ENCODE results near the gene RARRES1. TPM values are rescaled to one million over a fixed set of nuclear protein-coding genes. Genes with fewer than 3 reads are reported as not detected.

RARRES1 gene
- total and polyA plus RNA-seq, 2 experiments from 2014 or later = 1.2 to 1.7 TPM

DNA sequence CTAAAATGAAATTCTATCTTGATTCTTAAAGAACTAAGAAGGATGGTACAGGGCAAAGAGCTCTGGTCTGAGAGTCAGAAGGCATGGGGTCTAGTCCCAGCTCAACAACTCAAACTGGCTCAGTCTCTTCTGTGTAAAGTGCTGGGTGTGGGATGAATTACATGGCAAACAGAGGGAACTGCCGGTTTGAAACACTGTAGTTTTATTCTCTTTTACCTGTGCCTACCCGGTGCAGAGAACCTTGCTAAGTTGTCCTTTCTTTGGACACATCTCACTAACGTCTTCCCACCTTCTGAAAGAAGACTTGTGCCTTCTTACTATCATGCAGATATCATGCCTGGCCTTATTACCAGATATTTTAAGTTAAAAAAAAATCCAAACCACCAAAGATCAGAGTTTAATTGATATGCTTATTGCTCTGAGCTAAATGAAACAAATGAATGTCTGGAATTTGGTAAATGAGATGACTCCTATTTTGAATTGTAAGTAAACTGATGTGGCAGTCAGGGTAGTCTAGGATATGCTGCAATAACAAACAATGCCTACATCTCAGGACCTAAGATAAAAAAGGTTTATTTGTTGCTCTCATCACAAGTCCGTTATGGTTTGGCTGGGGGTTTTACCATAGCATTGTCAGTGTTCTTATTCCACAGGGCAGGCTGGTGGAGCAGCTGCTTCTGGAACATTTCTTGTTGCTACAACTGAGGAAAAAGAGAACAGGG lies 12.5 kb upstream of the RARRES1 start:
- in situ Hi-C loops (cut with MboI) = no loop called here
- no peak overlapping the region for H3K4me3 ChIP-seq
- DNase-seq = no peak
- TF ChIP-seq EZH2 (IDR thresholded peaks at IDR 0.05; ENCODE audit: insufficient read depth, poor library complexity, severe bottlenecking) = no peak
- TF ChIP-seq EZH2phosphoT487 (IDR thresholded peaks at IDR 0.05; ENCODE audit: insufficient read depth, low read depth) = no peak
- no peaks in the 10 kb centered on the region for H3K9me3 ChIP-seq (ENCODE audit: low read depth)
- no peak overlapping the region for H2AFZ ChIP-seq
- H3K9me2 ChIP-seq (ENCODE audit: insufficient read depth) = no peaks in the 10 kb centered on the region
- H3K27me3 ChIP-seq (replicated peaks; ENCODE audit: insufficient read depth) = no peaks in the 10 kb centered on the region
- H3K4me2 ChIP-seq (ENCODE audit: unreplicated experiment) = no peak overlapping the region
- 92 to 93% methylated on average over 4 of the region's 4 CpGs for WGBS, 2 experiments (ENCODE audit: low coverage in 1 of 2, low lambda C conversion rate in 2 of 2, missing lambda C conversion rate in 2 of 2)
- H3K79me2 ChIP-seq (ENCODE audit: insufficient read depth) = no peaks in the 10 kb centered on the region
- no peak overlapping the region for H3K27ac ChIP-seq
- H3K4me1 ChIP-seq (ENCODE audit: insufficient read depth) = peaks cover 11% of the 10 kb centered on the region
- H3F3A ChIP-seq (ENCODE audit: insufficient read depth) = peaks cover 19% of the 10 kb centered on the region
- H3K36me3 ChIP-seq (ENCODE audit: low read depth) = no peaks in the 10 kb centered on the region
- no peaks in the 10 kb centered on the region for H4K20me1 ChIP-seq (ENCODE audit: insufficient read depth)
- no peak overlapping the region for H3K9ac ChIP-seq

DNA sequence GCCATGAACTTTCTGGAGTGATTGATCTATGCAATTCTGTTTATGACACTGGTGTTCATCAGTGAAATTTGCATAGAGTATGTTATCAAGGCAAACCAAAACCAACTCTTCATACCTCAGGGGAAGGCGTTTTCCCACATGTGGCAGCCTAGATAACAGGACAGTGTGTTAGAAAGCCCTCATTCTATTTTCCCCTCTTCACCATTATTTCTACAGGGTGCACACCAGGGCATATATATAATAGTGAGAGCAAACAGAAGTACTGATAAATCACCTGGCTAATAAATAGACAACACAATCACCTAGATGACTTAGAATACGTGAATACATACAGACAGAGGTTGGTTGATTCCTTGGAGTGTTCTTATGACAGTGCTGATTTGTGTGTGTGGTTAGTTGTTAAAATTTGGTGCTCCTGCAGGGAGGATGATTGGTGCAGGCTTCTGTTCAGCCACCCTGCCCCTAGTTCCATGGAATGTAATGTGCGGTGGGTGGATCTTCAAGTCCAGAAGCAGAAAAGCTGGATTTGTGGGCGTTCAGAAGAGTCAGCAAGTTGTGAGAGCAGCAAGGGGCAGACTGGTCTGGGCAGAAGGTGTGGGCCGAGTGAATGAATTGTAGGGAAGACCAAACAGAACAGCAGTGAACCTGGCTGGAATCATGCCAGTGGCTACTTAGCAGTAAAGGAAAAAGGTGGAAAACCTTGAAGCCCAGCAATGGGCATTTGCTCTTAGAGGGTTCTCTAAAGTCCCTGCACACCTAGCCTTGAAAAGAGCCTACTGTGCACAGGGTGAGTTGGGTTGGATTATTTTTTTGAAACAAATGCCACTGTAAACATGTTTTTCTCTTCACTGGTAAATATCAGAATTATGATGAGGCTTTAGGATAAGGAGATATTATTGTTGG lies 11.7 kb upstream of the RARRES1 start:
- 87 to 88% methylated on average over 5 of the region's 5 CpGs for WGBS, 2 experiments (ENCODE audit: low coverage in 1 of 2, low lambda C conversion rate in 2 of 2, missing lambda C conversion rate in 2 of 2)
- in situ Hi-C loops (cut with MboI) = no loop called here

DNA sequence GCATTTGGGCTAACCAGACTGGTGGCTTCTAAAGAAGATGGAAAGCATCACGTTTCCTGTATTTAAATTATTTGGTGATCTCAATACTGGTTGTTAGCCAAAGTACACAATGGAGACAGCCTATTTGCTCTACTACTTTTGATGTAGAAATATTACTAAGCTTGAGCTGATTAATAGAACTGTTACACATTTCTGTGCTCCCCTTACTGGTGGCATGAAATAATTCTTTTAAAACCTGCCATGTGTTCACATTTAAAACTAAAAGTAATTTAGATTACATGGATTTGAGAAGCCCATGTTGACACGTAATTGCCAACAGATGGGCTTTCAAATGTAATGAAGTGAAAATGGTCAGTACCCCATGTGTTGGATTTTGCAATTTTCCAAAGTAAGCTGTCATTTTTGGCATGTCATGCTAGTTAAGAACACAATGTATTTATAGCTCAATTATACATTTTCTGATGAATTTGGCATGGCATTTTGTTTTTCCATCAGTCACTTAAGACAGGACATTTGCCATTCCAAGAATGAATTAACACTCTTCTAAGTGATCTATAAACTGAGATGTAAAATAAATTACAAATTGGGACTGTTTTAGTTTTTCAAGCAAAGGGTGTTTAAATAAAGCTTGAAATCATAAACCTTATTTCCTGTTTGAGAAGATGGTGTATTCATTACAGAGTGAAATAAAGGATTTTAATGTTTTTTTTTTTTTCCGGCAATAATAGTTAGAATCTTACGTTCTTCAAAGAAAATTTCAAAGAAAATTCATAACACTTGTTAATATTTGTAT lies 10.8 kb upstream of the RARRES1 start:
- WGBS, 2 experiments (ENCODE audit: low coverage in 1 of 2, low lambda C conversion rate in 2 of 2, missing lambda C conversion rate in 2 of 2) = 46 to 51% methylated on average over 4 of the region's 4 CpGs
- no peak overlapping the region for H3K27ac ChIP-seq

More for the DNA sequence above, 11.7 kb upstream of the RARRES1 start:
- no peak for TF ChIP-seq EZH2phosphoT487 (IDR thresholded peaks at IDR 0.05; ENCODE audit: insufficient read depth, low read depth)
- TF ChIP-seq EZH2 (IDR thresholded peaks at IDR 0.05; ENCODE audit: insufficient read depth, poor library complexity, severe bottlenecking) = no peak
- H3K27me3 ChIP-seq (replicated peaks; ENCODE audit: insufficient read depth) = no peaks in the 10 kb centered on the region
- no peak overlapping the region for H2AFZ ChIP-seq
- no peaks in the 10 kb centered on the region for H3K9me3 ChIP-seq (ENCODE audit: low read depth)
- no peak overlapping the region for H3K4me2 ChIP-seq (ENCODE audit: unreplicated experiment)
- H3K9me2 ChIP-seq (ENCODE audit: insufficient read depth) = no peaks in the 10 kb centered on the region
- H3K9ac ChIP-seq = no peak overlapping the region
- no peak for DNase-seq
- H3K27ac ChIP-seq = no peak overlapping the region
- peaks cover 19% of the 10 kb centered on the region for H3F3A ChIP-seq (ENCODE audit: insufficient read depth)
- H3K79me2 ChIP-seq (ENCODE audit: insufficient read depth) = no peaks in the 10 kb centered on the region
- peaks cover 11% of the 10 kb centered on the region for H3K4me1 ChIP-seq (ENCODE audit: insufficient read depth)
- no peaks in the 10 kb centered on the region for H3K36me3 ChIP-seq (ENCODE audit: low read depth)
- H3K4me3 ChIP-seq = no peak overlapping the region
- no peaks in the 10 kb centered on the region for H4K20me1 ChIP-seq (ENCODE audit: insufficient read depth)

DNA sequence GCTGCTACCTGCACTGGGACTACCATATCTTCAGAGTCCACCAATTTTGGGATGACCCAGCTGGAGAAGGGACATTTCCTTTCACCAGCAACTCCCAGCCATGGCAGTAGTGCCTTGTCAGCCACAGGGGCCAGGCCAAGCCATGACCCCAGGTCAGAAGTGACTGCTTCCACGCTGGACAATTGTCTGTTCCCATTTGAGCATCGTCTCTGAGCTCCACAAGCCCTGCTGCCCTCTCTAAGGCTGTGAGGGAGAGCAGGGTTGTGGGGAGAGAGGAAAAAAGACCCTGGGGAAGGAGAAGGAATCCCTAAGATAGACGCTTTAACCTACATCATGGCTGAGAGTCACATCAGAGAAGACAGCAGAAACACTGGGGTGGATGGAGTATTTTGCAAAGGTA lies 7.4 kb upstream of the RARRES1 start:
- TF ChIP-seq EZH2 (IDR thresholded peaks at IDR 0.05; ENCODE audit: insufficient read depth, poor library complexity, severe bottlenecking) = no peak
- 95 to 98% methylated on average over 3 of the region's 3 CpGs for WGBS, 2 experiments (ENCODE audit: low coverage in 1 of 2, low lambda C conversion rate in 2 of 2, missing lambda C conversion rate in 2 of 2)
- no peak overlapping the region for H3K27ac ChIP-seq
- H3K4me2 ChIP-seq (ENCODE audit: unreplicated experiment) = no peak overlapping the region
- DNase-seq = no peak
- no peaks in the 10 kb centered on the region for H4K20me1 ChIP-seq (ENCODE audit: insufficient read depth)
- no peak overlapping the region for H3K9ac ChIP-seq
- H3K79me2 ChIP-seq (ENCODE audit: insufficient read depth) = no peaks in the 10 kb centered on the region
- no peaks in the 10 kb centered on the region for H3K27me3 ChIP-seq (replicated peaks; ENCODE audit: insufficient read depth)
- no peaks in the 10 kb centered on the region for H3K9me3 ChIP-seq (ENCODE audit: low read depth)
- H2AFZ ChIP-seq = no peak overlapping the region
- no peaks in the 10 kb centered on the region for H3K36me3 ChIP-seq (ENCODE audit: low read depth)
- no peak overlapping the region for H3K4me3 ChIP-seq
- H3F3A ChIP-seq (ENCODE audit: insufficient read depth) = no peaks in the 10 kb centered on the region
- H3K4me1 ChIP-seq (ENCODE audit: insufficient read depth) = no peaks in the 10 kb centered on the region
- H3K9me2 ChIP-seq (ENCODE audit: insufficient read depth) = no peaks in the 10 kb centered on the region
- in situ Hi-C loops (cut with MboI) = no loop called here

More for the DNA sequence above, 10.8 kb upstream of the RARRES1 start:
- Histone ChIP-seq H3K27me3 (replicated peaks; ENCODE audit: insufficient read depth) (no peaks in the 10 kb centered on the region), H3K4me2 (ENCODE audit: unreplicated experiment) (no peak overlapping the region), H3K4me3 (no peak overlapping the region), H3K36me3 (ENCODE audit: low read depth) (no peaks in the 10 kb centered on the region), H3F3A (ENCODE audit: insufficient read depth) (peaks cover 19% of the 10 kb centered on the region), H2AFZ (no peak overlapping the region), H3K9me3 (ENCODE audit: low read depth) (no peaks in the 10 kb centered on the region), H3K9ac (no peak overlapping the region), H3K79me2 (ENCODE audit: insufficient read depth) (no peaks in the 10 kb centered on the region), H4K20me1 (ENCODE audit: insufficient read depth) (no peaks in the 10 kb centered on the region), H3K9me2 (ENCODE audit: insufficient read depth) (no peaks in the 10 kb centered on the region), H3K4me1 (ENCODE audit: insufficient read depth) (peaks cover 11% of the 10 kb centered on the region)
- no peak for TF ChIP-seq EZH2 (IDR thresholded peaks at IDR 0.05; ENCODE audit: insufficient read depth, poor library complexity, severe bottlenecking)
- no peak for TF ChIP-seq EZH2phosphoT487 (IDR thresholded peaks at IDR 0.05; ENCODE audit: insufficient read depth, low read depth)
- DNase-seq = peak; percentile 49
- in situ Hi-C loops (cut with MboI) = no loop called here

All from GM23248 (cell line).